ENCODE results near the gene DDX3Y. TPM values are rescaled to one million over a fixed set of nuclear protein-coding genes. Genes with fewer than 3 reads are reported as not detected.

Gene DDX3Y
- not detected in 3 replicates for total RNA-seq

DNA sequence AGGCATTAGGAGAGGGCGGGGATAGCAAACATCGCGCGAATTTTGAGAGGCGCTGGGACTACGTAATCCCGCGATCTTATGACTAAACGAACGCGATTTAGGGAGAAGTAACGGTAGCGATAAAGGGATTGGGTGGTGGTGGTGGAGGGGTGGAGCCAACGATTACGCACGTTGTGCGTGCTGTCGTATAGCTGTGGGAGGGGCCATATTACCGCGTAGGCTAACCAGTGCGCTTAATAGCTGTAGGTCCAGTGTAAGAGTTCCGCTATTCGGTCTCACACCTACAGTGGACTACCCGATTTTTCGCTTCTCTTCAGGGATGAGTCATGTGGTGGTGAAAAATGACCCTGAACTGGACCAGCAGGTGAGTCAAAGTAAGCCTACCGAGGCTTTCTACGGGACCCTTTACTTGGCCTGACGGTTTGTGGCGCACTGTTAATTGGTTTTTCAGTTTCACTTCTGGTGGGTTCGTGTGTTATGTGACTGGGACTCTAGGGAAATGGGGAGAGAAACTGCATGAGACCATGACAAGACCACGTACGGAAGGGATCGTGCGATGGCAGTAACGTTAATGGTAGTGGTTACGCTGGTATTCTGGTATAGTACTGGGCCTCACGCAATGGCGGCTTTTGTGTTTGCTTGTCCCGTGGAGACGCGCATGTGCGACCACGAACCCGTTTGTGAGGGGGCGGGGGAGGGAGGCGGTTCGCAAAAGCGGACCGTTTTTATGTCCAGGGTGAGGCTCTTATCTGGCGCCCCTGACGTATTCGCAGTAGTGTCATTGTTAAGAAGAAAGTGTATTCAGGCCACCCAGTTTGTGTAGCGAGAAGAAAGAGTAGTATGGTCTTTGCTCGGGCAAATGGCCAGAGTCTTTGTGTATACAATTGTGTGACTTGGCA lies at the start of gene DDX3Y:
TSS of gene DDX3Y (plus strand) at position 251 of the 899 bp plus-strand sequence. CDS start at position 320, 69 bp downstream.
- no peak for DNase-seq (ENCODE audit: low spot score in 2 of 2, unreplicated experiment in 2 of 2)
- Mint-ChIP-seq H3K27me3 (ENCODE audit: low read depth) (no peaks in the 10 kb centered on the region), H3K36me3 (no peaks in the 10 kb centered on the region)

DNA sequence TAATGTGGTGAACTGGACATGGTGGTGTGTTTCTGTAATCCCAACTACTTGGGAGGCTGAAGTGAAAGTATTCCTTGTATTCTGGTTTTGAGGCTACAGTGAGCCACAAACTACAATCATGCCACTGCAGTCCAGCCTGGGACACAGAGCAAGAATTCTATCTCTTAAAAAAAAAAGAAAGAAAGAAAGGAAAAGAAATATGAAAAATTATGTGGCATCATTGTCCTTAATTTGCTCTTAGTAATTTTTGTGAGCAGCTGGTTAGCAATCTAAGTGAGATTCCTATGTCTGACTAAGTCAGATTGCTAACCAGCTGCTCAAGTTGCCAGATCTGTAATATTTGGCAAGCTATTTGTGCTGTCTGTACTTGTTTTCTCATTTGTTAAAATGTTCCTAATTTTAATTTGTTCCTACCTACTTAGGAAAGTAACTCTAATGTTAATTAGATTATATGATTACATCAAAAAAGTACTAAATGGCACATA lies 48.8 kb upstream of the DDX3Y start:
- TF ChIP-seq, protein P1, sequence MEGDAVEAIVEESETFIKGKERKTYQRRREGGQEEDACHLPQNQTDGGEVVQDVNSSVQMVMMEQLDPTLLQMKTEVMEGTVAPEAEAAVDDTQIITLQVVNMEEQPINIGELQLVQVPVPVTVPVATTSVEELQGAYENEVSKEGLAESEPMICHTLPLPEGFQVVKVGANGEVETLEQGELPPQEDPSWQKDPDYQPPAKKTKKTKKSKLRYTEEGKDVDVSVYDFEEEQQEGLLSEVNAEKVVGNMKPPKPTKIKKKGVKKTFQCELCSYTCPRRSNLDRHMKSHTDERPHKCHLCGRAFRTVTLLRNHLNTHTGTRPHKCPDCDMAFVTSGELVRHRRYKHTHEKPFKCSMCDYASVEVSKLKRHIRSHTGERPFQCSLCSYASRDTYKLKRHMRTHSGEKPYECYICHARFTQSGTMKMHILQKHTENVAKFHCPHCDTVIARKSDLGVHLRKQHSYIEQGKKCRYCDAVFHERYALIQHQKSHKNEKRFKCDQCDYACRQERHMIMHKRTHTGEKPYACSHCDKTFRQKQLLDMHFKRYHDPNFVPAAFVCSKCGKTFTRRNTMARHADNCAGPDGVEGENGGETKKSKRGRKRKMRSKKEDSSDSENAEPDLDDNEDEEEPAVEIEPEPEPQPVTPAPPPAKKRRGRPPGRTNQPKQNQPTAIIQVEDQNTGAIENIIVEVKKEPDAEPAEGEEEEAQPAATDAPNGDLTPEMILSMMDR (IDR thresholded peaks at IDR 0.05; ENCODE audit: unreplicated experiment), result no peak
- no peaks in the 10 kb centered on the region for H3K4me1 Mint-ChIP-seq
- no peaks in the 10 kb centered on the region for H3K36me3 Mint-ChIP-seq
- no peaks in the 10 kb centered on the region for H3K27me3 Mint-ChIP-seq (ENCODE audit: low read depth)
- no peak for DNase-seq (ENCODE audit: low spot score in 2 of 2, unreplicated experiment in 2 of 2)
- no peak overlapping the region for H3K4me3 Mint-ChIP-seq
- no peaks in the 10 kb centered on the region for H3K9me3 Mint-ChIP-seq
- H3K27ac Mint-ChIP-seq, result no peak overlapping the region

More for the DNA sequence above, at the start of gene DDX3Y:
- Mint-ChIP-seq H3K9me3 (no peaks in the 10 kb centered on the region), H3K4me1 (no peaks in the 10 kb centered on the region), H3K4me3 (no peak within 1 kb of the TSS), H3K27ac (no peak within 1 kb of the TSS)
- TF ChIP-seq, protein P1 (IDR thresholded peaks at IDR 0.05; ENCODE audit: unreplicated experiment), result no peak

DNA sequence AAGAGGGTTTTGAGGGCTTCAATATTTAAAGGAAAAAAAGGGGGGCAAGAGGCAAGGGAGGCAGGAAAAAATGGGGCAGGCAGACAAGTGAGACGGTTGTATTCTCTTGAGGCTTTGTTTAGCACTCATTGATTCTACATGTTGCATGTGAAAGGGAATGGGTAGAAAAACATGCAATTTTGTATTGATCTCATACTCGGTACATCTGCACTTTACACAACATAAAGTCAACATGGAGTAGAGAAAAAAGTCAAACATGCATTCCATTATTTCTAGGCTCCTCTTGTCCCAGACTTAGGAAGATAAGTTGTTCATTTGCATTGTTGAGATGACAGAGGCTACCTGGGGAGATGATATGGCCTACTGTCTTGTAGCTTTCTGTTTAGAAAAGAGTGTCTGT lies 36.7 kb upstream of the DDX3Y start:
- Mint-ChIP-seq H3K4me3 (no peak overlapping the region), H3K9me3 (no peaks in the 10 kb centered on the region), H3K27me3 (ENCODE audit: low read depth) (no peaks in the 10 kb centered on the region), H3K36me3 (no peaks in the 10 kb centered on the region), H3K4me1 (no peaks in the 10 kb centered on the region), H3K27ac (no peak overlapping the region)
- TF ChIP-seq, protein P1 (IDR thresholded peaks at IDR 0.05; ENCODE audit: unreplicated experiment), result no peak
- no peak for DNase-seq (ENCODE audit: low spot score in 2 of 2, unreplicated experiment in 2 of 2)

DNA sequence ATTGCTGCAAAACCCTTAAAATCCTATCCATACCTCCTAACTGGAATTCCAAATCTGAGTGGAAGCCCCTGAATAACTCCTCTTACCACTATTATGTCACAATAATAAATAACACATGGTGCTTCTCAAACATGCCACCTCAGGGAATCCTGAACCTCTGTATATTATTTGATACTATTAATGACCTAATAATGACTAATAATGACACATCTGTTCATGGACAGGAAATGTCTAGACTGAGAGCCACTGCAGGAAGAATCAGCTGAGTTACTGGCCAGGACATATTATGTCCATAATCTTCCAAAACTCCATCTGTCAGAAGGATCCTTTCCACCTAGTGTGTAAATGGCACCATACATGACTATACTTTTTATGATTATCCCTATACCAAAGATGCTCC lies 7.7 kb upstream of the DDX3Y start:
- Mint-ChIP-seq H3K27ac (no peak overlapping the region), H3K9me3 (no peaks in the 10 kb centered on the region), H3K4me3 (no peak overlapping the region), H3K36me3 (no peaks in the 10 kb centered on the region), H3K27me3 (ENCODE audit: low read depth) (no peaks in the 10 kb centered on the region), H3K4me1 (no peaks in the 10 kb centered on the region)
- no peak for DNase-seq (ENCODE audit: low spot score in 2 of 2, unreplicated experiment in 2 of 2)
- TF ChIP-seq, protein P1 (IDR thresholded peaks at IDR 0.05; ENCODE audit: unreplicated experiment), result no peak

DNA sequence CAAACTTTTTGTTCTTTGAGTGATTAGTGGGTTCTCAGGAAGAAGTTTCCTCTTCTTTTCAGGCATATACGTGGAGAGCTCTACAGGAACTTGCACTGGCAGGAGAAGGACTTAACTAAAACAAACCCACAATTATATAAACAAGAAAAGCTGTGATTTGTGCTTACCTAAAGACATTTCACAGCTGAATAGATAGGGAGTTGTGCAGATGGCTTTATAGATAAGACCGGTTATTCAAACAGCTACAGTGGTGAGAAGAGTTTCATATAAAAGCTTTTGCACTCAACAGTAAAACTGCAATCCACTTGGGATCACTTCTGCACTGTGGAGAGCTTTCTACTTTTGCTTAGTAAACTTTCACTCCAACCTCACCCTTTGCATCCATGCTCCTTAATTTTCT lies 6.1 kb upstream of the DDX3Y start:
- no peaks in the 10 kb centered on the region for H3K9me3 Mint-ChIP-seq
- no peaks in the 10 kb centered on the region for H3K36me3 Mint-ChIP-seq
- no peak for DNase-seq (ENCODE audit: low spot score in 2 of 2, unreplicated experiment in 2 of 2)
- TF ChIP-seq, protein P1 (IDR thresholded peaks at IDR 0.05; ENCODE audit: unreplicated experiment), result no peak
- no peaks in the 10 kb centered on the region for H3K27me3 Mint-ChIP-seq (ENCODE audit: low read depth)
- H3K4me3 Mint-ChIP-seq, result no peak overlapping the region
- H3K4me1 Mint-ChIP-seq, result no peaks in the 10 kb centered on the region
- no peak overlapping the region for H3K27ac Mint-ChIP-seq

Measured in mesothelial cell of epicardium (in vitro differentiated cells).